ENCODE measurements around the gene KRT9. TPM values are rescaled to one million over a fixed set of nuclear protein-coding genes. Genes with fewer than 3 reads are reported as not detected.
"Not testable (repeated sequence)": the region's sequence is repeated elsewhere in the genome, so short reads cannot be mapped to it uniquely, and the experiment has no call there.

KRT9 gene, protein sequence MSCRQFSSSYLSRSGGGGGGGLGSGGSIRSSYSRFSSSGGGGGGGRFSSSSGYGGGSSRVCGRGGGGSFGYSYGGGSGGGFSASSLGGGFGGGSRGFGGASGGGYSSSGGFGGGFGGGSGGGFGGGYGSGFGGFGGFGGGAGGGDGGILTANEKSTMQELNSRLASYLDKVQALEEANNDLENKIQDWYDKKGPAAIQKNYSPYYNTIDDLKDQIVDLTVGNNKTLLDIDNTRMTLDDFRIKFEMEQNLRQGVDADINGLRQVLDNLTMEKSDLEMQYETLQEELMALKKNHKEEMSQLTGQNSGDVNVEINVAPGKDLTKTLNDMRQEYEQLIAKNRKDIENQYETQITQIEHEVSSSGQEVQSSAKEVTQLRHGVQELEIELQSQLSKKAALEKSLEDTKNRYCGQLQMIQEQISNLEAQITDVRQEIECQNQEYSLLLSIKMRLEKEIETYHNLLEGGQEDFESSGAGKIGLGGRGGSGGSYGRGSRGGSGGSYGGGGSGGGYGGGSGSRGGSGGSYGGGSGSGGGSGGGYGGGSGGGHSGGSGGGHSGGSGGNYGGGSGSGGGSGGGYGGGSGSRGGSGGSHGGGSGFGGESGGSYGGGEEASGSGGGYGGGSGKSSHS
- total RNA-seq, result not detected
- long read RNA-seq, result 0 reads

DNA sequence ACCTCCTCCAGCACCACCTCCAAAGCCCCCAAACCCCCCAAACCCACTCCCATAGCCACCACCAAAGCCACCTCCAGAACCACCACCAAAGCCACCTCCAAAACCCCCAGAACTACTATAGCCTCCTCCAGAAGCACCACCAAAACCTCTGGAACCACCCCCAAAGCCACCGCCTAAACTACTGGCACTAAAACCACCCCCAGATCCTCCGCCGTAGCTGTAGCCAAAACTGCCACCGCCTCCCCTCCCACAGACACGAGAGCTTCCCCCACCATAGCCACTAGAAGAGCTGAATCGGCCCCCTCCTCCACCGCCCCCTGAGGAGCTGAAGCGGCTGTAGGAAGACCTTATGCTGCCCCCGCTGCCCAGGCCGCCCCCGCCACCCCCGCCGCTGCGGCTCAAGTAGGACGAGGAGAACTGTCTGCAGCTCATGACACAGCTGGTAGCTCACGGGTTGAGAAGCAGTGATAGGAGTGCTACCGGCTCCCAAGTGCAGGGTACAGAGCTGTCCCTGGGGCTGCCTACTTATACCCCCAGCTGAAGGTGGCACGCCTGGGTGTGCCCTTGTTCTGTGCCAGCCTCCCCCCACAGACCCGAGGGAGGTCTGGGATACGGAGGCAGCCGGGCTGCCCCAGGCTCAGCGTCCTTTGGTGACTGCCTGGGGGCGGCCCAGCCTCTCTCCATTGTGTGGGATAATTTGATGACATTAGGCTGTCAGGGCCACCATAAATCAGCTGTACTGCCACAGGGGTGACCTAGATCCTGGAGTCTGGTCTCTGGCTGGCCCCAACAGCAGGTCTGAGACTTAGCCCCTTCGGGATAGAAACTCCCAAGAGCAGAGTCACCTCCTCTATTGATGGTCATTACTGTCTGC, at the start of gene KRT9:
Gene KRT9 (minus strand): TSS at position 499 of the 874 bp plus-strand sequence. CDS start 67 bp downstream, at position 432.
- intact Hi-C loops (cut with micrococcal nuclease), result no loop called here
- DNase-seq (no peak), ATAC-seq (no peak)

GRCh38 chr17:41621435-41621817, 49.6 kb upstream of the KRT9 start:
- DNase-seq; ATAC-seq; intact Hi-C loops (cut with micrococcal nuclease): not testable (repeated sequence)

GRCh38 chr17:41620583-41621434, 49.0 kb upstream of the KRT9 start:
- ATAC-seq, result no peak
- intact Hi-C loops (cut with micrococcal nuclease), result no loop called here
- DNase-seq, result no peak

DNA sequence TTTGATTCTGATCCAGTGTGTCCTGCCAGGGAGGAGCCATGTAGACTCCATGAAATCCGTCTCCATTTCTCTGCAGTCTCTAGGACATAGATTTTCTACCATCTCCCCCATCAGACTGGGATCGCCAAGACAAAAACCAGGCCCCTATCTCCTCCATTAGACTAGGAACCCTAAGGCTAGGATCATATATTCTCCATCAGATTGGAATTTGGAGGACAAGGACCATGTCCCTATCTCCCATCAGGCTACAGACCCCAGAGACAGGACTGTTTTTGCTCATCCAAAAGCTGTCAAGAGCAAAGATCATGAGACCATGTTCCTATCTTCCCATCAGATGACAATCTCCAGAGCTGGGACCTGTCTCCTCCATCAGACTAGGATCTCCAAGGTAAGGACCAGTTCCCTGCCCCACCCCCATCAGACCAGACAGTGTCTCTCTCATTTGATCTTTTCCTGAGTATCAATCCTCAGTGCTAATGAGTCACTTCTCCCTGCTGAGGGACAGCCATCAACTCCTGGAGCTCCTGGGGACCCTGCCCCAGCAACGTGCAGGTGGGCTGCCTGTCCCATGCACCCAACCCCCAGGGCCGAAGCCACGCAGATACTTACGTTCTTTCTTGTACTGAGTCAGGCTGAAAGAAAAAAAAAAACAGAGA, 48.2 kb upstream of the KRT9 start:
- intact Hi-C loops (cut with micrococcal nuclease); ATAC-seq; DNase-seq: not testable (repeated sequence)

DNA sequence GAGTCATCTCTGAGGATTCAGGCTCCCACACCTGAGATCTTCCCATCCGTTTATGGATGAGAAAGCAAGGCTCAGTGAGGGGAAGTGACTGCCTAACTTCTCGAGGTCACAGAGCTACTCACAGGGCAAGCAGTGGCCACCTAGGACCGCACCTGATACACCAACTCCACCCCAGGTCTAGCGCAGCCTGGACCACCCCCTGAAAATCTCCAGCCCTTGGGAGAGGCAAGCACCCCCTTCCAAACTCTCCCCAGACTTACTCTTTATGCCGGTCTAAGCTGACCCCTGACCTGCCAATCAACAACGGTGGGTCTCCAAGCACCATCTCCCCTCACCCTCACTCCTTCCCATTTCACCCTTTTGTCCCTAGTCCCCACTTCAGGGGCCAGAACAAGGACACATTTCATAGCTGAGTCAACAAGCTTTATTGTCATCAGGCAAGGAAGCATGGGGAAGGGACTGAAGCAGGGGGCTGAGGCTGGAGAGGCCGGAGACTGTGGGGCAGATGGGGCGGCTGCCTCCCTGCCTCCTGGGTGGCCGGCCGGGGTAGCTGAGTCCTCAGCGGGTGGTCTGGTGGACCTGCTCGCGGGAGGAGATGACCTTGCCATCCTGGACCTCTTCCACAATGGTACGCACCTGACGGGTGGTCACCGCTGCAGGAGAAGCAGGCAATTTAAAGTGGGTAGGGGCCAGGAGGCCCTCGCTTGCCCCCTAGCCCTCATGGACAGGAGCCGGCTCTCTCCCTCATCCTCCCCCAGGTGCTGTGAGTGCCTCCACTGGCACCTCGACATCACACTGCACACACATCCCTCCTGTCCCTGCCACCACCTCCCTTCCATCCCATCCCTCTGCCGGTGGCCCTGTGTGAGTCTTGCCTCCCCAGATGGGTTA, 47.4 kb upstream of the KRT9 start:
- DNase-seq, result no peak
- no peak for ATAC-seq
- intact Hi-C loops (cut with micrococcal nuclease), result no loop called here

GRCh38 chr17:41618341-41619035, 46.6 kb upstream of the KRT9 start:
- no peak for ATAC-seq
- intact Hi-C loops (cut with micrococcal nuclease), result no loop called here
- DNase-seq, result no peak

- intact Hi-C loops (cut with micrococcal nuclease), result no loop called here
- DNase-seq, result no peak
- ATAC-seq, result no peak
Observed at GRCh38 chr17:41617698-41618097, 45.8 kb upstream of the KRT9 start.

- ATAC-seq (no peak), DNase-seq (no peak)
- intact Hi-C loops (cut with micrococcal nuclease), result no loop called here
Observed at GRCh38 chr17:41617136-41617535, 45.3 kb upstream of the KRT9 start.

DNA sequence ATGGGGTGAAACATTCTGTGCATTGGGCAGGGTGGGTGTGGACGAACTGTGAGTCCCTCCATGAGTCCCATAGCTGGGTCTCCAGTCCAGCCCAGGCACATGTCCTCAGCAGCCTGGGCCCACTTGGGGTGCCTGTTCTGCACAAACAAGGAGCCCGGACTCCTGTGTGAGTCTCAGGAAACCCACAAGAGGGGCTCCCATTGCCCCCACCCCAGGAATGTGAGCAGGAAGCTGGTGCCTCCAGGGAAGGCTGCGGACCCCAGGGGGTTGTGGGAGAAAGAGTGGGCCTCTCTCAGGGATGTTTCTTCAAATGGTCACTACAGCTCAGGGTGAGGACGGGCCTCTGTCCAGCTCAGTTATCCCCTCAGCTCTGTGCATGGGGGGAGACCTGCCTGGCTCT, 44.6 kb upstream of the KRT9 start:
- ATAC-seq; DNase-seq; intact Hi-C loops (cut with micrococcal nuclease): not testable (repeated sequence)

GRCh38 chr17:41615454-41615853, 43.6 kb upstream of the KRT9 start:
- DNase-seq, result no peak
- ATAC-seq, result no peak

GRCh38 chr17:41614767-41615166, 42.9 kb upstream of the KRT9 start:
- DNase-seq; ATAC-seq; intact Hi-C loops (cut with micrococcal nuclease): not testable (repeated sequence)

More at GRCh38 chr17:41615454-41615853, 43.6 kb upstream of the KRT9 start:
- intact Hi-C loops (cut with micrococcal nuclease), result no loop called here

- intact Hi-C loops (cut with micrococcal nuclease), result no loop called here
- ATAC-seq (no peak), DNase-seq (no peak)
Observed at GRCh38 chr17:41614098-41614497, 42.2 kb upstream of the KRT9 start.

GRCh38 chr17:41613277-41614082, 41.6 kb upstream of the KRT9 start:
- DNase-seq (no peak), ATAC-seq (no peak)
- intact Hi-C loops (cut with micrococcal nuclease), result no loop called here

GRCh38 chr17:41612376-41613160, 40.7 kb upstream of the KRT9 start, which contains the start of gene KRT16:
KRT16 (minus strand) TSS chr17:41612767; CDS start chr17:41612688, 79 bp downstream.
- DNase-seq; intact Hi-C loops (cut with micrococcal nuclease); ATAC-seq: not testable (repeated sequence)
